HG03175 (cell line): ENCODE data around the gene KRT38.
"Not testable (repeated sequence)": the region's sequence is repeated elsewhere in the genome, so short reads cannot be mapped to it uniquely, and the experiment has no call there.

Experiments
- ATAC-seq: cut with Tn5 transposase; IDR thresholded peaks from one replicate; pipeline ENCODE4 v1.9.1; 2021; ENCODE audit warnings: mild to moderate bottlenecking, moderate library complexity; ENCODE audit not compliant: unreplicated experiment

Gene KRT38

DNA sequence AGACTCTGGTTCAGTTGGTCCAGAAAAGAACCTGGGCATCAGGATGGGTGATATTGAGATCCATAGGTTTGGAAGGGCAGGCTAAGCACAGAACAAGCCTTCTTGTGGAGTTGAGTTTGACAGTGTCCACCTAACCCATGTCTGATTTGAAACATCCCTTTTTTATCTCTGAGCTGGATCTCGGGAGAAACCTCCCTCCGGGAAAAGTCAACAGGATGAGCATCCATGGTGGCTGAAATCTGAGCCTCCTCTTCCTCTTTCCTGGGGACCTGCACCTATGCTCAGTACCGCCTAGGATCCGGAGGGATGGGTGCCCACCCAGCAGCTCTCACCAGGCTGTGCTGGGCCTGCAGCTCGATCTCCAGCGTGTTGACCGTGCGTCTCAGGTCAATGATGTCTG, 23.0 kb upstream of the KRT38 start:
- ATAC-seq, result no peak

DNA sequence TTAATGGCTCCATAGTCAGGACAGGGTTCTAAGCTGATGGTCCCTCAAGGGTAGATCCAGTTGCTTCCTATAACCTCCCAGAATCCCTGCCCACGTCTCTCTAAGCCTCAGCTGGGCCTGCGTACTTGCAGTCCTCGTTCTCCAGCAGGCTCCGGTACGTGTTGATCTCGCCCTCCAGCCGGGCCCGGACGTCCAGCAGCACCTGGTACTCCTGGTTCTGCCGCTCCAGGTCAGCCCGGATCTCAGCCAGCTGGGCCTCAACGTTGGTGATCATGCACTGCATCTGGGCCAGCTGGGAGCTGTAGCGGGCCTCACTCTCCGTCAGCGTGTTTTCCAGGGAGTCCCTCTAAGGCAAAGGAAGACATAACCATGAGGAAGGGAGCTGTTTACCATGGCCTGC, 21.9 kb upstream of the KRT38 start:
- ATAC-seq, result no peak

DNA sequence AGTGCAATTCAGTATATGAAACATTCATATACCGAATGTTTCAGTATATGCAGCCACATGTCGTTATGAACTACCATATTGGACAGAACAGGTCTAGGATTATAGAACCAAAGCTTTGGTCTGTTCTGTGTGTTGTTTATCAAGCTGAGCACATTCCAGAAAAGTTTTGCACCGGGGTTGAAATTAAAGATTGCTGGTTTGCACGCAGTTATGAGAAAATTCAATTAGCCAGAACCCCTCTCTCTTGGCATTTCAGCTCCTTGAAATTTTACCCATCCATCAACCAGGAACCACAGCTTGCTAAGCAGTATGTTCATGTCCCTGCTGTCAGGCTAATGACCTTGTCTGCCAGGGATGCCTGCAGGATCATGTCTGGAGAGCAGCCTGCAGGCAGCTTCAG, 16.9 kb upstream of the KRT38 start:
- ATAC-seq, result no peak

DNA sequence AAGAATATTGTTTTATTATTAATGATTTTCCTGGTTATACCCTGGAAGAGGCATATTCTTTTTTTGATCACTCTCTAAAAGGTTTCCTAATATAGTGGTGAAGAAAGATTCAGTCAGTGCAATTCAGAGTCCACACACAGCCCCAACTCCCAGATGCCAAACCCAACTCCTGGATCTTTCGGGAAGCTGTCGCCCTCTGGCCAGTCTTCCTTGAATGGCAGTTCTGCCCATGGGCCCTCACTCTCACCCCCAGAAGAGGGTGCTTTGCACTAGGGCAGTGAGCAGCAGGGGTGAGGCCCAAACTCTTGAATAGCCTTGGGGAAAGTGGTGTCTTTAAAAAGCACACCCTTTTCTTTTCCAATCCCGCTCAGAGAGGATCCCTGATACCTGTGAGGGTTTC, 15.4 kb upstream of the KRT38 start:
- no peak for ATAC-seq

DNA sequence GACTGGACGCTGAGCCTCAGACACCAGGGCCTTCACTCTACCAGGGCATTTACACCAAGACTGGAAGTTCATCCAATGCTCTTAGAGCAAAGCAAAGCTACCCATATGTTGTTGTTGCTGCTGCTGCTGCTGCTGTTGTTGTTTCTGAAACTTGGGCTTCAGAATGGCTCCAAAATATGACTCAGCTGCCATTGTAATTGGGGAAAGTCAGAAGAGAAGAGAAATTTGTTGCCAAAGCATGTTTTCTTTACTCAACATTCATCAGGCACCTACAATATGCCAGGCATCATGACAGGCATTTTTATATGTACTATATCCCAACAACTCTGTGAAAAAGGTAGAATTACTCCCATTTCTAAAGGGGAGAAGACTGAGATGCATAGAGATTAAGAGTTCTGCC, 14.5 kb upstream of the KRT38 start:
- no peak for ATAC-seq

DNA sequence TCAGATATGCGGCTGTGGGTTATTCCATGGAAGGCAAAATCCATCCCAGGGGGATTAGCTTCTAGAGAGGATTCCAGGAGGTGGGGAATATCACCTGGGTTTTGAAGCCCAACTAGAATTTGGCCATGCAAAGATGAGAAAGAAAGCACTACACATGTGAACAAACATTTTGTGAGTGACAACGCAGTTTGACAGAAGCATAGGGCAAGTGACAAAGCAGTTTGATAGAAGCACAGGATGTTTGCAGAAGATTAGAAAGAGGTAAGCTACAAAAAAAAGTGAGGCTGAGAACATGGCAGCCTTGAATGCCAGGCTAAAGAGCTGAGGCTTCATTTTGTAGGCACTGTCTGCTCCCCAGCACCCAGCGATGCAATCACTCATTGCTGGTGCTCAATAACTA, 12.3 kb upstream of the KRT38 start:
- no peak for ATAC-seq

DNA sequence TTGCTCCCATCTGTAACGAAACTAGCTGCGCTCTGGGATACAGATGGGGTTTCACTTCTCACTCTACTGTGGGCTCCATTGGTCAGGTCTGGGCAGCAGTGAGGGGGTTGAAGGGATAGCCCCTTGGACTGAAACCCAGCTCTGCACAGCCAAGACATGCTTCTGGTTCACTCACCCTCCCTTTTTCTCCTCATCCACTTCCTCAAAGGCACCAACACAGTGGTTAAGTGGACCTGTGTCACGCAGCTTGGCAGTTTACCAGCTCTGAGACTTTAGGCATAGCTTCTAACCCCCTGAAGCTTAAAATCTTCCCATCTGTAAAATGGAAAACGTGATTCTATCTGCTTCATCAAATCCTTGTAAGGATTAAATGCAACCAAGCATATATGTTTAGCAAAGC, 11.5 kb upstream of the KRT38 start:
- ATAC-seq, result no peak

DNA sequence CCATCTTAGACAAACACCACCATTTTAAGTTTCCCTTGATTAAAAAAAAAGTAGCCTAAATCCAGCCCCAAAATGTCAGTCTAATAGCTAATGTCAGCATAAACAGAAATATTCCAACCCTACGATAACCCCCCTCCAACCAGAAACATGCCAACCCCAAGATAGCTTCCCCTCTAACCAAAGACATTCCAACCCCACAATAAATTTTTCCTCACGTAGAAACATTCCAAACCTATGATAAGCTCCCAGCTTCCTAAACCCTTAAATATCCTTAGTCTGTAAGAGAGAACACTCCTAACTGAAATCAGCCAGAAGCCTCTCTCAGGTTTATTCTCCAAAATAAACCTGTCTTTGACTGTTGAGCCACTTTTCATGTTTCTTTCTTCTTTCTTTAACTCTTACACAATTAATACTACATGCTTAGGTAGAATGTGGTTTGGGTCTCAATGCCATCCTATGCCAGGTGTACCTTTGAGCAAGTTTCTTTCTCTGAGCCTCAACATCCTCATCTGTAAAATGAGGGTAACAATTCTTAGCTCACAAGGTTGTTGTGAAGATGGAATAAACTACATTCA, 10.5 kb upstream of the KRT38 start:
- ATAC-seq, result no peak

DNA sequence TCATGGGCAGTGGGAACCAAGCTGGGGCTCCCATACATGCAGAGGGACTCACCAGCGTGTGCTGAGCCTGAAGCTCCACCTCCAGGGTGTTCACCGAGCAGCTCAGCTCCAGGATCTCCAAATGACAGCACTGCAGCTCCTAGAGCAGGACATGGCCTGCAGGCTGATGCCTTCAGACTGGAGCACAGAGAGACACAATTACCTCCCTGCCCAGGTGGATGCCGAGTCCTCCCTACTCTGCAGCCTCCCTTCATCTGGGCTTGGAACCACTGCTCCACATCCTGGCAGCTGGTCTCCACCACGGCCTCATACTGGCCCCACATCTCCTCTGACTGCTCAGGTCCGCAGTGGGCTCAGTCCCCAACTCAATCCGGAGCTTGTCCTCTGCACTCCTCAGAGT, 8.2 kb upstream of the KRT38 start:
- no peak for ATAC-seq

DNA sequence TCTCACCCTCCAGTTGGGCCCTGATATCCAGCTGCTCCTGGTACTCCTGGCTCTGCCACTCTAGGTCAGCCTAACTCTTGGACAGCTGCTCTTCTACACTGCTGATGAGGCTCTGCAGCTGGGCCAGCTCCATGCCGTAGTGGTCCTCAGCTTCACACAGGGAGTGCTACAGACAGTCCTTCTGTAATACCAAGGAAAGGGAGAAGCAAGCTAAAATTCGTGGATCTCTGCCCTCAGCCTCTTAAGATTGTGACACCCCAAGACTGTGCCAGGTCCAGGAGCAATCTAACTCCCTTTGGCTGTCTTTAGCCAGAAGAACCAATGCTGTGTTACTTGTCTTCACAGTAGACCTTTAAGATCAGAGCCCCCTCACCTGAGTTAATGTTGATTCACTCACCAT, 7.7 kb upstream of the KRT38 start:
- ATAC-seq, result no peak

DNA sequence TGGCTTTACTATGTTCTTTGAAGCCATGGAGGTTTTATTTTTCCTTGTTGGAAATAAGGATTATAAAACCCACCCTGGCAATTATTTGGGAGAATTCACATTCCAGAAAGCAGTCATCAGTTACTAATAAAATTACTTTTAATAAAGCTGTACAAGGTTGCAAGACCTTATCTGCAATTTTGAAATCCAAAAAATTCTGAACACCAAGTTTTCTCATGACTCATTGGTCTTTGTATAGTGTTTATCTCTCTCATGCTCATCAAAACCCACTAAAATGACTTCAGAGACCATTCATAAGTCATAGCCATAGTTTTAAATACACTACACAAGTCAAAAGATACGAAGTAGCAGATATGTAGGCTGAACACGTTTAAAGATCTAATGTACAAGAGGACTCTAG, 6.0 kb upstream of the KRT38 start:
- ATAC-seq, result no peak

DNA sequence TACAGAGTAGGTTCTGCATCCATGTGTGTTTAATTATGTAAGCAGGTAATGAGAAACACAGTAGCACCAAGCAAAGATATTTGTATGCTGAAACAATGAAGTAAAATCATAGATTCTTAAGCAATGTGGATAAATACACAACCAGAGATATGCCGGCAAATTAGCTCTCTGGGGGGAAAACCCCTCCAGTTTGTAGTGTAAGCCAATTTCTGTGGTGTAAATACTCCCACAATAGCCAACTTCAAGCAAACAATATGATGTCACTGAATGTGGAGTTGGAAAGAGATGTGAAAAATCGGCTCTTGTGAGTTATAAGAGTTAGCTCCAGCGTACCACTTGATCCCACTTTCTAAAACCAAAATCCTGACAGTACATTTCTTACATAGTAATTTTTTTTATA, 3.9 kb upstream of the KRT38 start:
- no peak for ATAC-seq

DNA sequence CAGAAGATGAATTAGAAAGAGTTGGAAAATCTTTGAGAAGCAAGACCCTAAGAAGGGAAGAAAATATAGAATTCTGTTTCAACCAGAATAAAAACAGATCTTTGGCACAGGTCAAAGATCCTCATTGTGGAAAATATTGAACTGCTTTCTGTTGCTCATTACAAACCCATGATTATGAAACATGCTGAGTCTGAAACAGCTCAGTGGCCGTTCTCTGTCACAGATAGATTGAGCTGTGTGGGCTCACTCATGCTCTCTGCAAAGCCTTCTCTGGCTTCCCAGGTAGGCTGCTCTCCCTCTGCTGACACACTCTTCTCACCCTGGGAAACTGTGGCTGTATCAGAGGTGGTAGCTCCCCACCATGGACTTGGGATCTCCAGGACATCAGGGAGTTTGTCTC, 3.4 kb upstream of the KRT38 start:
- ATAC-seq, result no peak

DNA sequence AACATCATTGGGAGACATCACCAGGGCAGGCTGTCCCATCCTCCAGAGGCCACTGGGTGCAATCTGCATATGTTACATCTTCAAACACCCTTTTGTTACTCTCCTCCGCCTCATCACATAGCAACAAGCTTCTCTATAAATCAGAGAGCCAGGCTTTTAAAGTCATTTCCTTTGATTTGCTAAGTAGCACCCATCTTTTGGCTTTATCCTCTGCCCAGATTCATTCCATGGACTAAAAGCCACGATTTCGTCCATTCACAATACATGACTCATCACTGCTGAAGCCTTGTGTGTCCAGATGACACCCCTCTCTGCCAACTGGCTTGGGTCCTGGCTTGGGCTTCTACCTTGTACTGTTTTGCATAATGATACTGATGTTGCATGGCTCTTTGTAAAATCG, 2.0 kb upstream of the KRT38 start:
- ATAC-seq, result no peak

DNA sequence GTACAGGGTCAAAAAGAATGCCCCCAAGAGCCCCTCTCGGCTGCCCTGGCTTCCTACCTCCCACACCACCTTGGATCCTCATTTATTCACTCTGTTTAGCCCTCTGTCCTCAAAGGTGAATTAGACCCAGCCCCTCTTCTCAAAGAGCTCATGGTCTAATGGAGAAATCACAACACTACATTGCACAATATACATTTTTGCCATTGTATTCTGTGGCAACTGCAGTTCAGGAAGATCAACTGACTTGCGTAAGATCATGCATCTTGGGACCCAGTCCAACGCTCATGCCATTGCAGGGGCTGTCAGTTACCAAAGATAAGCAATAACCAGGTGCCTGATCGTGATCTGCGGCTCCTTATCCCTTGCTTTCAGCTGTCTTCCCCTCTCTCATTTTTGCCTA, 1.4 kb downstream of the KRT38 start:
- ATAC-seq, result no peak

DNA sequence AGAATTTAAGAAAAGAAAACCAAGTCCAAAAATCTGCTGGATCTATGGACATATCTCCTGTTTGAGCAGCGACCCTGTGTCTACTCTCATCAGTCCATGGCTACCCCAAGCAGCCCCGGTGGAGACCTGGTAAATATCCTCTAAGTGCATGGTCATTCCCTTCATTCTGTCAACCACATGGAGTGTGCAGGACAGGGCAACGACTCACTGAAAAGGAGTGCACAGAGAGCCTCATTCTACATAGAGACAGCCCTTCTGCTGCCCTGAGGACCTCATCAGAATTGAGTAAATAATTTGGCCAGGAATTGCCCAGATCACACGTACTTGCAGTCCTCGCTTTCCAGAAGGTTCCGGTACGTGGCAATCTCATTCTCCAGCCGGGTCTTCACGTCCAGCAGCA, 3.0 kb downstream of the KRT38 start:
- no peak for ATAC-seq

DNA sequence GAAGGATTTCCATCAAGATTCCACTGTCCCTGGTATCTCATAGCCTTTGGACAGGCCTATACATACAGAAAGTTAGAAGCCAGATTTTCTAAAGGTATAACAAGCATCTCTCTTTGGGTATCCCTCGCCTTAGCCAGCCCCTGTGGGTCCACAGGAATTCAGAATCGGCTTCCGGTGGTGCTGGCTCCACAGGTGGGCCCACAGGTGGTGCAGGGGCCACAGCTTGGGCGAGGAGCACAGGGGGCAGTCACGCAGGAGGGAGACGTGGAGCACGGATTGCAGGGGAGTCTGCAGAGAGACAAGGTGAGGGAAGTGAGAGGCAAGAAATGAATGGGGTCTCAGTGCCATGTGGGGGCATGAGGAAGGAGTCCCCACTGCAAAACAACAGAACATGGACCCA, 3.5 kb downstream of the KRT38 start:
- ATAC-seq, result no peak

DNA sequence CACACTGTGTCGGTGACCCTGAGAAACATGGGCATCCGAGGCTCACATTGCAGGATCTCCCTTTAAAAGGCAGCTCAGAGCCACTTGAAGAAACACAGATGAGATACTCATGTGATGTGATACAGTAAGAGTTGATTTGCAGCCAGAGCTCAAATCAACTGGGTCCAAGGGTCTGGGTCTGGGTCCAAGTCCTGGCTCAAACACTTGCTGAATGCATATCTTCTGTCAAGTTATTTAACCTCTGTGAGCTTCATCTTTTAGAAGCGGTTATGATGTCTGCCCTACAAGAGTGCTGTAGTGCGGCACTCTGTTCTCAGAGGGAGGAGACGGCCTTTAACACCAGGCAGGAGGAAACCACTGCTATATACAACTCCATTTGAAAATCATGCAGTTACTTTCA, 6.4 kb downstream of the KRT38 start:
- ATAC-seq, result no peak

DNA sequence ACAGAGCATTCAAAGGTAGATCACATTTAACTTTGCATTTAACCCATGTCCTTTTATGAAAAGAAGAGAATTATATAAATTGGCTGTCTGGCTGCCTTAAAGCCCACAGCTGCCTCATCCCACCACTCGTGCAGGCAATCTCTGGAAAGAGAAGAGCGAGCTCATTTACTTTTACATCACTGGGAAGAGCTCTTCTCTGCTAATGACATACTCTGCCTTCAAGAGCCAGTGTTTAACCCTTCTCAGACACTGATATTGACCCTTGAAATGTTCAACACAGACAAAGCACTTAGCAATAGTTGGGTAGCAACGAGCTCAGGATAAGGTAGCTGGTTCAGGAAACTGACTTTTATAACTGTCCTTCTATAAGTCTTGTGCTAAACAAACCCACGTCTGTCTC, 6.8 kb downstream of the KRT38 start:
- ATAC-seq, result no peak

DNA sequence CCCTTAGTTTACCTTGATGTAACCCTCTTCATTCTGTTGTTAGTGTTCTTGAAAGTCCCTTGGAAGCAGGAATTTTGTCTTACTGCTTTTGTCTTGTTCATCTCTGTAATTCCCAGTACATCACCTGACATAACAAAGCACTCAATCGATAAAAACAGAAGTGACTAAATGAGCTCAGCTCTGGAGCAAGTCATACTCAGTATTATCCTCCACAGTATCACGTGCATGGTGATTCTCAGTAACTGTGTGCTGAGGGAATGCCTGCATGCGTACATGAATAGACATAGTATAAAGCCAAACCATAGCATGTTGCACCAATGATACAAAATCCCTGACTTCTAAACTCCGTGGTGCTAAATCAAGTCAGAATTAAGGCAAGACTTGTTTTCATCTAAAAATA, 7.2 kb downstream of the KRT38 start:
- no peak for ATAC-seq

DNA sequence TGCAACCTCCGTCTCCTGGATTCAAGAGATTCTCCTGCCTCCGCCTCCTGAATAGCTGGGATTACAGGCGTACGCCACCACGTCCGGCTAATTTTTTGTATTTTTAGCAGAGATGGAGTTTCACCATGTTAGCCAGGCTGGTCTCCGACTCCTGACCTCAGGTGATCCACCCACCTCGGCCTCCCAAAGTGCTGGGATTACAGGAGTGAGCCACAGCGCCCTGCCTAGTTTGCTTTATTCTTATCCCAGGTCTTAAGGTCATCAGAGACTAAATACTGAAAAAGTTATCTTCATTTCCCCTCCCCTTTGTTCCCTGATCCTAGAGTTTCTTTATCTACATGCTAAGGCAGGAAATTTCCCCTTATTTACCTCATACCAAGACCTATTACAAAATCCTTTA, 10.4 kb downstream of the KRT38 start:
- ATAC-seq, result not testable (repeated sequence)

DNA sequence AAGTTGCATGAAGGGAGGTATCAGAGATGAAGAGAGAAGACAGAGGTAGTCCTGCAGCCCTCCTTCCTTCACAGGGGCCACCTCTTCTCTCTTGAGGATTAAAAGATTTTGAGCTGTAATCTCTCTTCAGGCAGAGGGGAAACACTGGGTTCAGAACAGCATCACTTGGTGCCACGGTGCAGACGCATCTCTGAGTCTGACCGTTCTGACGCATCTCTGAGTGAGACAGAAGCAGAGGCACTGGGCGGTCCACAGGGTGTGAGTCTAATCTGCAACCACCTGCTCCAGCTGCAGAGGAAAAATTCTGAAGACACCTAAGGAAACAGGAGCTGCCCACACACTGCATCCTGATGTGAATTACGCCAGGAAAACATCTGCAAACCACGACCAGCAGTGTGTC, 11.1 kb downstream of the KRT38 start:
- no peak for ATAC-seq

DNA sequence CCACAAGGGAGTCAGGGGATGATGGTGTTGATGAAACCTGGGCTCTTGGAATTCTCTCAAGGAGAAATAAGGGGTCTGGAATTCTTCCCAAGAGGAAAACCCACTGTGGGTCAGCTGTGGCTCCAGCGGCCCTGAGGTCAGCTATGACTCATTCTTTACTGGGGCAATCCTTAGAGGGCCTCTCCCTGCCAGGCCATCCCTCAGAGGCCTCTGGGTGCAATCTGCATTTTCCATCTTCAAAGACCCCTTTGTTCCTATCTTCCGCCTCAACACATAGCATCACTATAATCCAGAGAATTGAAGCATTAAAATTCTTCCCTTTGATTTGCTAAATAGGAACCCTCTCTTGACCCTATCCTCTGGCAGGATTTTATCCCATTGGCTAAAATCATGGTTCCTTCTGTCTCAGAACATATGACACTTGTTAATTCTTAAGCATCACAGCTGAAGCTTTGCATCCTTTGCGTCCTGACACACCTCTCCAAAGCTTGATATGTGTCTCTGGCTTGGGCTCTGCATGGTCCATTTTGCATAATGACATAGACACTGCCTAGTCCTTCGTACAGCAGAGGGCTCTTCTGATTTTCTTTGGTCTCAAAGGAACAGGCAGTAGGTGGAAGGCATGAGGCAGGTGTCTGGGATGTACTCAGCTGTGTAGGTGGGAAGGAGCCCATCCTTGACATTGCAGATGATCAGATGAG, 12.0 kb downstream of the KRT38 start:
- no peak for ATAC-seq
